Liver (tissue), 3 donors: ENCODE results near the gene IFT74.

Source experiments
- ATF3 ChIP-seq: IDR thresholded peaks from 2 replicates; pipeline ENCODE4 v1.6.1; 2016; ENCODE audit warnings: antibody characterized with exemption
- CTCF ChIP-seq: fragments of 150-350 bp; IDR thresholded peaks from 2 replicates; pipeline ENCODE4 v1.5.1; 2017; ENCODE audit warnings: improper control_type of control experiment, low read depth, low read length; ENCODE audit not compliant: missing input control
- EGR1 ChIP-seq, 2 donors: IDR thresholded peaks; 2 replicates each; pipeline ENCODE4 v1.6.1; 2016 to 2018; ENCODE audit warnings: antibody characterized with exemption in 2 of 2, low read depth in 2 of 2
- FOXA1 ChIP-seq: IDR thresholded peaks from 2 replicates; pipeline ENCODE4 v1.6.1; 2016; ENCODE audit warnings: antibody characterized with exemption
- GABPA ChIP-seq, 2 donors: IDR thresholded peaks in 1 of 2; conservative IDR thresholded peaks in 1 of 2; 2 replicates each; pipeline ENCODE4 v1.6.1; 2016; ENCODE audit warnings: antibody characterized with exemption in 2 of 2, mild to moderate bottlenecking in 1 of 2, moderate library complexity in 1 of 2
- JUND ChIP-seq, 2 donors: IDR thresholded peaks; 2 replicates each; pipeline ENCODE4 v1.6.1; 2016; ENCODE audit warnings: antibody characterized with exemption in 2 of 2
- MAX ChIP-seq: IDR thresholded peaks from 2 replicates; pipeline ENCODE4 v1.6.1; 2016; ENCODE audit warnings: antibody characterized with exemption
- NR2F2 ChIP-seq: IDR thresholded peaks from 2 replicates; pipeline ENCODE4 v1.6.1; 2016; ENCODE audit warnings: antibody characterized with exemption
- RAD21 ChIP-seq, 2 donors: IDR thresholded peaks; 2 replicates each; pipeline ENCODE4 v1.6.1; 2016; ENCODE audit warnings: antibody characterized with exemption in 2 of 2, mild to moderate bottlenecking in 2 of 2
- REST ChIP-seq: IDR thresholded peaks from 2 replicates; pipeline ENCODE4 v1.6.1; 2016; ENCODE audit warnings: antibody characterized with exemption, mild to moderate bottlenecking
- SP1 ChIP-seq: IDR thresholded peaks from 2 replicates; pipeline ENCODE4 v1.6.1; 2018; ENCODE audit warnings: antibody characterized with exemption, mild to moderate bottlenecking
- TAF1 ChIP-seq: conservative IDR thresholded peaks from 2 replicates; pipeline ENCODE4 v1.6.1; 2016; ENCODE audit warnings: antibody characterized with exemption, mild to moderate bottlenecking
- YY1 ChIP-seq: IDR thresholded peaks from 2 replicates; pipeline ENCODE4 v1.6.1; 2016; ENCODE audit warnings: antibody characterized with exemption, mild to moderate bottlenecking
- ZBTB33 ChIP-seq: IDR thresholded peaks from 2 replicates; pipeline ENCODE4 v1.6.1; 2016; ENCODE audit warnings: antibody characterized with exemption
- donor health status: healthy.
- donor health status: healthy.

- TF ChIP-seq YY1 (no peak), CTCF (no peak), REST (no peak), NR2F2 (no peak), MAX (no peak), JUND (IDR thresholded peaks at IDR 0.05) (no peak), FOXA1 (no peak), TAF1 (no peak), SP1 (no peak), GABPA (IDR thresholded peaks at IDR 0.05 in 1 of 2, conservative IDR thresholded peaks at IDR 0.05 in 1 of 2) (no peak), ATF3 (no peak), RAD21 (IDR thresholded peaks at IDR 0.05) (no peak), ZBTB33 (no peak), EGR1 (IDR thresholded peaks at IDR 0.05; ENCODE audit: low read depth in 2 of 2) (no peak)
Observed at GRCh38 chr9:27112235-27112634, 156.0 kb downstream of the IFT74 start.
